ENCODE data around the gene ZBTB9.
A peak's percentile ranks its signal among the peaks of the same experiment; 100 is the strongest.

The ZBTB9 gene

DNA sequence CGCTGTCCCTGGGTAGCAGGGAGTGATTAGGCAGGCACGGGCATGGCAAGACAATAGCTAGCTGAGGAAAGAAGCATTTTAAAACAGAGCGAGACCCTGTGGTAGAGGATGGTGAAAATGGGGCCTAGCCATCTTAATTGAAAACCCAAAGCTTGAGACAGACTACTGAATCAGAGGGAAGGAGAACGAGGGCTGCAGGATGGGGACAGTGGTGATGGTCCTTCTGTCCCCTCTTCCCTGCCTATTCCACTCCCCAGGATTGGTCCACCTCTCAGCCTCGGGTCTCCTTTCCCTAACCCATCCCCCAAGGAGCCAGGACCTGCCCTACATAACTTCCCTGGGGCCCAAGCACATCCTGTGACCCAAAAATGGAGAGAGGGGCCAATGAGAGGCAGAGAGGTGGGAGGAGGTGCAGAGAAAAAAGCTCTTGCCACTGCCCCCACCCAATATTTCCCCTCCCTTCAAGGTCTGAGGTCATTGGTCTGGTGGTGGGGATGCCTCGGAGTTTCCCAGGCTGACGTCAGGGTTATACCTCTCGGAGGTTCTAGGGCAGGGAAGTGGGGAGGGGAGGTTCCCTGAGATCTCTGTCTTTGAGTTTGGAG is 35.6 kb upstream of the ZBTB9 start:
- TF ChIP-seq EZH2 (IDR thresholded peaks at IDR 0.05; ENCODE audit: borderline replicate concordance, low read depth, low read length, severe bottlenecking) (no peak), CTCF (IDR thresholded peaks at IDR 0.05; ENCODE audit: borderline replicate concordance, extremely low read depth, low read length, poor library complexity, severe bottlenecking) (no peak)
- peaks cover 75% of the 10 kb centered on the region for H3K4me1 ChIP-seq (ENCODE audit: insufficient read depth, low read length)
- H3K9ac ChIP-seq (ENCODE audit: low read depth, low read length): peak overlapping the region; percentile 86
- no peaks in the 10 kb centered on the region for H3K27me3 ChIP-seq (ENCODE audit: insufficient read depth, low read length, poor library complexity)
- peaks cover 34% of the 10 kb centered on the region for H3K36me3 ChIP-seq (ENCODE audit: insufficient read depth, low read length)
- DNase-seq (no peak), ATAC-seq (ENCODE audit: insufficient read depth, low read depth) (no peak)
- H3K9me3 ChIP-seq (ENCODE audit: insufficient read depth, low read length, severe bottlenecking): no peaks in the 10 kb centered on the region
- peak overlapping the region; percentile 13 to 84; a peak in 3 of 4 replicates for H3K4me3 ChIP-seq (ENCODE audit: low read depth in 1 of 2, low read length in 2 of 2)
- peak overlapping the region; percentile 85 for H2AFZ ChIP-seq (ENCODE audit: low read depth, low read length)
- H3K4me2 ChIP-seq (ENCODE audit: insufficient read depth, low read length): peak overlapping the region; percentile 87
- H4K20me1 ChIP-seq (ENCODE audit: insufficient read depth, low read length): peaks cover 20% of the 10 kb centered on the region; the same call in 1 of the 2 replicates
- H3K27ac ChIP-seq (ENCODE audit: low read length): peak overlapping the region; percentile 99
- peaks cover 58% of the 10 kb centered on the region for H3K79me2 ChIP-seq (ENCODE audit: insufficient read depth, low read length)

DNA sequence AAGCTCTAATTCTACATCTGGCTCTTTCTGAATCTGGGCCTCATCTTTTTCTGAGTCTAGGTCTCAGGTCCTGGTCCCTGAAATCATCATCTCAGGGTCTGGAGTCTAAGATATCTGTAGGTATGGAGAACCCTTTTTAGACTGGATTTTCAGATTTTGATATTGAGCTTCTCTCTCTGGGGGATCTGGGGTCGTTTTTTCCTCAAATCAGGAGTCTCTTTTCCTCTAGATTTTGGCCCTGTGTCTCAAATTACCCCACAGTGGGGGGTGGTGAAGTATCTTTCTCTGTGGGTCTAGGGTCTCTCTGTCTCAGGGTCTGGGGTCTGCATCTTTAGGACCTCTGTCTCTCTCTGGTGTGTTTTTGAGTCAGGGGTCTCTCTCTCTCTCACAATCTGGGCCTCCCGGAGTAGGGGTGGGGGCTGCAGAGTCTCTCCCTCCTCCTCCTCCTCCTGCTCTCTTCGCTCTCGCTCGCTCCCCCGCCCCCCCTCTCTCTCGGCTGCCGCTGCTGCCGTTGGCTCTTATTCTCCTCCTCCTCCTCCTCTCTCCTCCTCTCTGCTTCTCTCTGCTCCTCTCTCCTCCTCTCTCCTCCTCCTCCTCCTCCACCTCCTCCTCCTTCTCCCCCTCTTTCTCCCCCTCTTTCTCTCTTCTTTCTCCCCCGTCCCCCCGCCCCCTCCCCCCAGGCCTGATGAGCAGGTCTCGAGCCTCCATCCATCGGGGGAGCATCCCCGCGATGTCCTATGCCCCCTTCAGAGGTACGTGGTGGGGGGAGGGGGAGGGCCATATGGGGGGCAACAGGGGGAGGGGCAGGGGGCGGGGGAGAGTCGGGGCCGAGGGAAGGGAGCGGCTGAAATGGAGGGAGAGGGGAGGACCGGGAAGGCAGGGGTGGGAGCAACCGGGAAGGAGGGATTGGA is 34.5 kb upstream of the ZBTB9 start, which contains the start of gene SYNGAP1:
Gene SYNGAP1, plus strand, starts transcription at position 486 of the 911 bp plus-strand sequence. Its CDS starts 200 bp downstream, at position 686.
- H2AFZ ChIP-seq (ENCODE audit: low read depth, low read length): peak within 1 kb of the TSS; percentile 85
- TF ChIP-seq CTCF (IDR thresholded peaks at IDR 0.05; ENCODE audit: borderline replicate concordance, extremely low read depth, low read length, poor library complexity, severe bottlenecking): no peak
- peak within 1 kb of the TSS; percentile 99 for H3K27ac ChIP-seq (ENCODE audit: low read length)
- H3K27me3 ChIP-seq (ENCODE audit: insufficient read depth, low read length, poor library complexity): no peaks in the 10 kb centered on the region
- H3K4me1 ChIP-seq (ENCODE audit: insufficient read depth, low read length): peaks cover 82% of the 10 kb centered on the region
- peak; percentile 40 for ATAC-seq (ENCODE audit: insufficient read depth, low read depth)
- H3K79me2 ChIP-seq (ENCODE audit: insufficient read depth, low read length): peaks cover 58% of the 10 kb centered on the region
- H3K4me3 ChIP-seq (ENCODE audit: low read depth in 1 of 2, low read length in 2 of 2): peak within 1 kb of the TSS; percentile 27 to 84; a peak in 3 of 4 replicates
- H3K4me2 ChIP-seq (ENCODE audit: insufficient read depth, low read length): peak within 1 kb of the TSS; percentile 87
- peak; percentile 87 for DNase-seq
- H3K9ac ChIP-seq (ENCODE audit: low read depth, low read length): peak within 1 kb of the TSS; percentile 86
- H4K20me1 ChIP-seq (ENCODE audit: insufficient read depth, low read length): peaks cover 20% of the 10 kb centered on the region; the same call in 1 of the 2 replicates
- peaks cover 26% of the 10 kb centered on the region for H3K36me3 ChIP-seq (ENCODE audit: insufficient read depth, low read length)
- H3K9me3 ChIP-seq (ENCODE audit: insufficient read depth, low read length, severe bottlenecking): no peaks in the 10 kb centered on the region

GRCh38 chr6:33420491-33421343 is 33.7 kb upstream of the ZBTB9 start:
- Histone ChIP-seq H3K36me3 (ENCODE audit: insufficient read depth, low read length) (peaks cover 17% of the 10 kb centered on the region), H3K9me3 (ENCODE audit: insufficient read depth, low read length, severe bottlenecking) (no peaks in the 10 kb centered on the region), H3K4me2 (ENCODE audit: insufficient read depth, low read length) (peak overlapping the region; percentile 87), H2AFZ (ENCODE audit: low read depth, low read length) (no peak overlapping the region), H4K20me1 (ENCODE audit: insufficient read depth, low read length) (peaks cover 11% of the 10 kb centered on the region; the same call in 1 of the 2 replicates), H3K9ac (ENCODE audit: low read depth, low read length) (peak overlapping the region; percentile 58), H3K4me3 (ENCODE audit: low read depth in 1 of 2, low read length in 2 of 2) (peak overlapping the region; percentile 27 to 84; a peak in 3 of 4 replicates), H3K27me3 (ENCODE audit: insufficient read depth, low read length, poor library complexity) (no peaks in the 10 kb centered on the region), H3K4me1 (ENCODE audit: insufficient read depth, low read length) (peaks cover 82% of the 10 kb centered on the region), H3K27ac (ENCODE audit: low read length) (peak overlapping the region; percentile 65), H3K79me2 (ENCODE audit: insufficient read depth, low read length) (peaks cover 49% of the 10 kb centered on the region)
- ATAC-seq (ENCODE audit: insufficient read depth, low read depth) (no peak), DNase-seq (no peak)
- TF ChIP-seq EZH2 (IDR thresholded peaks at IDR 0.05; ENCODE audit: borderline replicate concordance, low read depth, low read length, severe bottlenecking): no peak
- no peak for TF ChIP-seq CTCF (IDR thresholded peaks at IDR 0.05; ENCODE audit: borderline replicate concordance, extremely low read depth, low read length, poor library complexity, severe bottlenecking)

Measured in DND-41 (cell line).